Tibial nerve (tissue), 4 donors: ENCODE measurements around the gene DGKE. TPM values are rescaled to one million over a fixed set of nuclear protein-coding genes. Genes with fewer than 3 reads are reported as not detected.

Experiments
- DNase-seq, 2 donors: peaks; one replicate each; pipeline ENCODE4 v3.0.0-alpha.2; 2019; ENCODE audit warnings: low spot score in 2 of 2
- H3K27ac ChIP-seq, 4 donors: fragments of 200-600 bp; sonication (generic) in 3 of 4; one replicate each; pipeline ENCODE4 v1.5.1; 2017 to 2019; ENCODE audit warnings: mild to moderate bottlenecking in 1 of 4
- H3K27me3 ChIP-seq, 2 donors: fragments of 200-600 bp; sonication (generic) in 1 of 2; one replicate each; pipeline versions ENCODE4 v1.5.1 to v1.6.0; 2017 to 2019
- H3K36me3 ChIP-seq, 3 donors: fragments of 200-600 bp; sonication (generic); one replicate each; pipeline ENCODE4 v1.5.1; 2018 to 2019
- H3K4me1 ChIP-seq, 4 donors: fragments of 200-600 bp; sonication (generic) in 3 of 4; one replicate each; pipeline ENCODE4 v1.5.1; 2017 to 2019
- H3K4me3 ChIP-seq, 4 donors: fragments of 200-600 bp; sonication (generic) in 3 of 4; one replicate each; pipeline ENCODE4 v1.5.1; 2017 to 2019; ENCODE audit warnings: mild to moderate bottlenecking in 1 of 4, moderate library complexity in 1 of 4
- H3K9me3 ChIP-seq, 4 donors: fragments of 200-600 bp; sonication (generic) in 3 of 4; one replicate each; pipeline ENCODE4 v1.5.1; 2017 to 2019
- CTCF ChIP-seq, 5 experiments: fragments of 200-600 bp in 3 of 5; fragments of 450-650 bp in 2 of 5; sonication (generic) in 3 of 5; IDR thresholded peaks; one replicate each; pipeline ENCODE4 v1.5.1; 2016 to 2019; ENCODE audit warnings: antibody characterized with exemption in 5 of 5, mild to moderate bottlenecking in 3 of 5, moderate library complexity in 2 of 5
- EP300 ChIP-seq, 2 donors: sonication (generic); formaldehyde crosslinking; IDR thresholded peaks; one replicate each; pipeline ENCODE4 v1.6.1; 2017; ENCODE audit warnings: antibody characterized with exemption in 2 of 2, mild to moderate bottlenecking in 1 of 2
- POLR2A ChIP-seq, 2 donors: fragments of 450-650 bp; IDR thresholded peaks; one replicate each; pipeline ENCODE4 v1.6.1; 2017; ENCODE audit warnings: antibody characterized with exemption in 2 of 2, mild to moderate bottlenecking in 2 of 2, moderate library complexity in 2 of 2
- WGBS, 2 donors: methylation state at CpG; one replicate each; pipeline ENCODE4 v1.1.5; 2018; 5-methylcytosine and 5-hydroxymethylcytosine counted together
- total RNA-seq, 4 donors: library from RNA; depleted of rRNA; stranded (reverse); fragments of >200 nt; gene quantifications; one replicate each; pipeline ENCODE4 v1.1.0, GENCODE V29; 2016

DGKE gene
- total RNA-seq, 4 donors from 2014 or later, result 10.5 to 45.9 (median 13.4) TPM

- DNase-seq, result peak in 1 of 2 donors; percentile 37
- no peaks in the 10 kb centered on the region for H3K27me3 ChIP-seq
- WGBS, 2 donors, result 77 to 80% methylated on average over 9 of the region's 9 CpGs
- peaks cover 3 to 63% (median 27%) of the 10 kb centered on the region in 3 donors for H3K36me3 ChIP-seq
- no peak for TF ChIP-seq CTCF (IDR thresholded peaks at IDR 0.05)
- no peak for TF ChIP-seq EP300 (IDR thresholded peaks at IDR 0.05)
- no peak for TF ChIP-seq POLR2A (IDR thresholded peaks at IDR 0.05)
- H3K4me1 ChIP-seq, result peaks cover 0 to 47% (median 24%) of the 10 kb centered on the region in 4 donors
- H3K9me3 ChIP-seq, result no peaks in the 10 kb centered on the region
- no peak overlapping the region for H3K4me3 ChIP-seq
- H3K27ac ChIP-seq, result no peak overlapping the region
Observed at GRCh38 chr17:56908001-56908542, 74.1 kb downstream of the DGKE start.

GRCh38 chr17:56909742-56910508 is 76.0 kb downstream of the DGKE start:
- 55 to 68% methylated on average over 6 of the region's 6 CpGs for WGBS, 2 donors
- TF ChIP-seq POLR2A (IDR thresholded peaks at IDR 0.05) (no peak), EP300 (IDR thresholded peaks at IDR 0.05) (peak in 1 of 2 donors; percentile 77), CTCF (IDR thresholded peaks at IDR 0.05) (no peak)
- Histone ChIP-seq H3K4me3 (no peak overlapping the region), H3K27ac (peak overlapping the region in 3 of 4 donors; percentile 40 to 92 (median 90)), H3K36me3 (peaks cover 0 to 44% (median 12%) of the 10 kb centered on the region in 3 donors), H3K9me3 (no peaks in the 10 kb centered on the region), H3K27me3 (no peaks in the 10 kb centered on the region), H3K4me1 (peaks cover 0 to 52% (median 26%) of the 10 kb centered on the region in 4 donors)
- peak in 1 of 2 donors; percentile 55 for DNase-seq

- Histone ChIP-seq H3K4me3 (no peak overlapping the region), H3K4me1 (peaks cover 0 to 59% (median 33%) of the 10 kb centered on the region in 4 donors), H3K27me3 (no peaks in the 10 kb centered on the region), H3K9me3 (no peaks in the 10 kb centered on the region), H3K27ac (peak overlapping the region in 3 of 4 donors; percentile 40 to 92 (median 90)), H3K36me3 (peaks cover 0 to 37% (median 5%) of the 10 kb centered on the region in 3 donors)
- TF ChIP-seq CTCF (IDR thresholded peaks at IDR 0.05) (no peak), POLR2A (IDR thresholded peaks at IDR 0.05) (no peak), EP300 (IDR thresholded peaks at IDR 0.05) (no peak)
- DNase-seq, result no peak
- 75 to 81% methylated on average over 7 of the region's 7 CpGs for WGBS, 2 donors
Observed at GRCh38 chr17:56910509-56911235, 76.7 kb downstream of the DGKE start.

GRCh38 chr17:56912105-56912999 is 78.4 kb downstream of the DGKE start:
- TF ChIP-seq POLR2A (IDR thresholded peaks at IDR 0.05), result no peak
- TF ChIP-seq EP300 (IDR thresholded peaks at IDR 0.05), result peak in 1 of 2 donors; percentile 60
- no peak for TF ChIP-seq CTCF (IDR thresholded peaks at IDR 0.05)
- Histone ChIP-seq H3K9me3 (no peaks in the 10 kb centered on the region), H3K4me3 (peak overlapping the region; percentile 64 to 98 (median 78)), H3K27ac (peak overlapping the region; percentile 44 to 92 (median 88)), H3K36me3 (peaks cover 0 to 20% (median 0%) of the 10 kb centered on the region in 3 donors), H3K27me3 (no peaks in the 10 kb centered on the region), H3K4me1 (peaks cover 0 to 66% (median 35%) of the 10 kb centered on the region in 4 donors)
- peak; percentile 31 to 76 for DNase-seq
- 70 to 79% methylated on average over 21 of the region's 21 CpGs for WGBS, 2 donors
